SK-N-SH (cell line): ENCODE results near the gene IQSEC3. TPM values are rescaled to one million over a fixed set of nuclear protein-coding genes. Genes with fewer than 3 reads are reported as not detected.
"Not testable (repeated sequence)": the region's sequence is repeated elsewhere in the genome, so short reads cannot be mapped to it uniquely, and the experiment has no call there.

Experiments used
- CTCF ChIA-PET: fragments of 300-600, 350-600 bp; formaldehyde crosslinking; extraction: SDS; loops from one replicate; lab custom pipeline; 2021; lab: Yijun Ruan, JAX
- POLR2A ChIA-PET: fragments of 350-600 bp; sonication (Branson Sonifier 250); formaldehyde crosslinking; extraction: SDS; loops from one replicate; lab custom pipeline; 2020; ENCODE audit warnings: antibody characterized with exemption, inconsistent platforms; lab: Yijun Ruan, JAX
- DNase-seq: peaks from one replicate; pipeline ENCODE4 v3.0.0; 2012
- H2AFZ ChIP-seq: fragments of 200-600 bp; sonication (generic); 2 replicates; pipeline ENCODE4 v1.8.1; 2016; ENCODE audit warnings: antibody characterized with exemption, mild to moderate bottlenecking, low read depth
- H3F3A ChIP-seq: fragments of 200-600 bp; sonication (generic); replicated peaks from 2 replicates; pipeline ENCODE3; 2016; ENCODE audit warnings: antibody characterized with exemption, mild to moderate bottlenecking; ENCODE audit not compliant: insufficient read depth
- H3K27ac ChIP-seq, 2 experiments: fragments of 200-500 bp in 1 of 2; fragments of 200-600 bp in 1 of 2; sonication (Bioruptor generic) in 1 of 2; sonication (generic), shearing (Covaris generic) in 1 of 2; 2 replicates each; pipeline versions ENCODE4 v1.5.1 to v1.6.1; 2014 to 2016; ENCODE audit warnings: low read depth in 2 of 2, inconsistent platforms in 1 of 2, low read length in 1 of 2, mild to moderate bottlenecking in 1 of 2, mixed read lengths in 1 of 2
- H3K27me3 ChIP-seq: fragments of 200-600 bp; sonication (generic), shearing (Covaris generic); 2 replicates; pipeline ENCODE4 v1.6.1; 2016; ENCODE audit warnings: mixed run types; ENCODE audit not compliant: insufficient read depth
- H3K36me3 ChIP-seq, 2 experiments: fragments of 200-500 bp in 1 of 2; fragments of 200-600 bp in 1 of 2; sonication (Bioruptor generic) in 1 of 2; sonication (generic) in 1 of 2; replicated peaks in 1 of 2; 2 replicates each; pipeline versions ENCODE3 to v1.5.1; 2014 to 2016; ENCODE audit warnings: low read length in 1 of 2, mild to moderate bottlenecking in 1 of 2; ENCODE audit not compliant: insufficient read depth in 2 of 2, control insufficient read depth in 1 of 2
- H3K4me1 ChIP-seq, 2 experiments: fragments of 200-500 bp in 1 of 2; fragments of 200-600 bp in 1 of 2; sonication (Bioruptor generic) in 1 of 2; sonication (generic), shearing (Covaris generic) in 1 of 2; 2 replicates each; pipeline versions ENCODE4 v1.5.1 to v1.6.1; 2014 to 2016; ENCODE audit warnings: low read depth in 1 of 2, low read length in 1 of 2, mixed run types in 1 of 2; ENCODE audit not compliant: insufficient read depth in 2 of 2, control insufficient read depth in 1 of 2
- H3K4me2 ChIP-seq: fragments of 200-600 bp; sonication (generic), shearing (Covaris generic); 2 replicates; pipeline ENCODE4 v1.6.1; 2017; ENCODE audit warnings: mixed run types
- H3K4me3 ChIP-seq, 2 experiments: fragments of 200-500 bp in 1 of 2; fragments of 200-600 bp in 1 of 2; sonication (Bioruptor generic) in 1 of 2; sonication (generic), shearing (Covaris generic) in 1 of 2; 2 replicates each; pipeline versions ENCODE4 v1.5.1 to v1.8.1; 2014 to 2016; ENCODE audit warnings: low read depth in 2 of 2, inconsistent platforms in 1 of 2, low read length in 1 of 2, mild to moderate bottlenecking in 1 of 2, mixed read lengths in 1 of 2, moderate library complexity in 1 of 2
- H3K79me2 ChIP-seq: fragments of 200-600 bp; sonication (generic); 2 replicates; pipeline ENCODE4 v1.8.1; 2017; ENCODE audit warnings: mild to moderate bottlenecking; ENCODE audit not compliant: insufficient read depth
- H3K9ac ChIP-seq: fragments of 200-600 bp; sonication (generic); 2 replicates; pipeline ENCODE4 v1.6.1; 2017; ENCODE audit warnings: mixed run types
- H3K9me2 ChIP-seq: fragments of 200-600 bp; sonication (generic); 2 replicates; pipeline ENCODE4 v1.6.1; 2017; ENCODE audit warnings: mixed run types
- H3K9me3 ChIP-seq: fragments of 200-600 bp; sonication (generic); 2 replicates; pipeline ENCODE4 v1.6.1; 2017; ENCODE audit warnings: mixed run types, mild to moderate bottlenecking, moderate library complexity
- H4K20me1 ChIP-seq: fragments of 200-600 bp; sonication (generic); 2 replicates; pipeline ENCODE4 v1.6.1; 2017; ENCODE audit warnings: mild to moderate bottlenecking, mixed run types; ENCODE audit not compliant: insufficient read depth
- NRF1 ChIP-seq: IDR thresholded peaks from 2 replicates; pipeline ENCODE4 v1.6.1; 2012; ENCODE audit warnings: low read depth, mild to moderate bottlenecking, low read length
- WGBS: methylation state at CpG from one replicate; pipeline ENCODE4 v1.1.6; 2017; ENCODE audit warnings: low lambda C conversion rate; 5-methylcytosine and 5-hydroxymethylcytosine counted together
- polyA plus RNA-seq, 3 experiments: library from polyadenylated mRNA; depleted of rRNA; stranded (reverse); fragments of >200 nt; gene quantifications; 2 replicates each; pipeline ENCODE4 v1.2.3, GENCODE V29; 2012
- TF ChIP-seq, protein P1 (sequence below): IDR thresholded peaks from 2 replicates; pipeline ENCODE4 v1.6.1; 2012; ENCODE audit warnings: mild to moderate bottlenecking, low read depth, low read length, moderate library complexity

The IQSEC3 gene
- polyA plus RNA-seq, 1 of the 3 experiments (the other 2 are of a cell fraction): 0.02 TPM

DNA sequence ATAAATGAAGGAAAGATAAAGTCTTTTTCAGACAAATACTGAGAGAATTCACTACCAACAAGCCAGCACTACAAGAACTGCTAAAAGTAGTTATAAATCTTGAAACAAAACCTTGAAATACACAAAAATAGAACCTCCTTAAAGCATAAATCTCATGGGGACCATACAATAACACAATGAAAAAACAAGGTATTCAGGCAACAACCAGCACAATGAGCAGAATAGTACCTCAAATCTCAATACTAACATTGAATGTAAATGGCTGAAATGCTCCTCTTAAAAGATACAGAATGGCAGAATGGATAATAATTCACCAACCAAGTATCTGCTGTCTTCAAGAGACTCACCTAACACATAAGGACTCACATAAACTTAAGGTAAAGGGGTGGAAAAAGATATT lies 7.7 kb upstream of the IQSEC3 start:
- CTCF ChIA-PET: no interaction called here
- H3K9ac ChIP-seq: no peak overlapping the region
- H3F3A ChIP-seq: no peaks in the 10 kb centered on the region
- no peaks in the 10 kb centered on the region for H3K4me1 ChIP-seq
- no peaks in the 10 kb centered on the region for H3K9me2 ChIP-seq
- no peaks in the 10 kb centered on the region for H3K79me2 ChIP-seq
- TF ChIP-seq NRF1: no peak
- H3K4me2 ChIP-seq: no peak overlapping the region
- H3K4me3 ChIP-seq: no peak overlapping the region
- 0 out of 2 replicates have a peak, but pooled peaks cover 3% of the 10 kb centered on the region for H3K27me3 ChIP-seq
- H4K20me1 ChIP-seq: no peaks in the 10 kb centered on the region
- no peak overlapping the region for H2AFZ ChIP-seq
- no peaks in the 10 kb centered on the region for H3K9me3 ChIP-seq
- POLR2A ChIA-PET: no interaction called here
- no peak for DNase-seq
- no peaks in the 10 kb centered on the region for H3K36me3 ChIP-seq
- H3K27ac ChIP-seq: no peak overlapping the region

DNA sequence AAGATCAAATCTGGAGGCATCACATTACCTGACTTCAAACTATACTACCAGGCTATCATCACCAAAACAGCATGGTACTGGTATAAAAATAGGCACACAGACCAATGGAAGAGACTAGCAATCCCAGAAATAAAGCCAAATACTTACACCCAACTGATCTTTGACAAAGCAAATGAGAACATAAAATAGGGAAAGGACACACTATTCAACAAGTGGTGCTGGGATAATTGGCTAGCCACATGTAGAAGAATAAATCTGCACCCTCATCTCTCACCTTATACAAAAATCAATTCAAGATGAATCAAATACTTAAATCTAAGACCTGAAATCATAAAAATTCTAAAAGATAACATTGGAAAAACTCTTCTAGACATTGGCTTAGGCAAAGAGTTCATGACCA lies 4.7 kb upstream of the IQSEC3 start:
- H4K20me1 ChIP-seq, CTCF ChIA-PET, H3K36me3 ChIP-seq, H3K79me2 ChIP-seq, H3K4me3 ChIP-seq, DNase-seq, H3K9ac ChIP-seq, H3K9me3 ChIP-seq, H3F3A ChIP-seq, H3K27ac ChIP-seq, H3K9me2 ChIP-seq, H3K27me3 ChIP-seq, H3K4me1 ChIP-seq, POLR2A ChIA-PET, H2AFZ ChIP-seq, H3K4me2 ChIP-seq: not testable (repeated sequence)

DNA sequence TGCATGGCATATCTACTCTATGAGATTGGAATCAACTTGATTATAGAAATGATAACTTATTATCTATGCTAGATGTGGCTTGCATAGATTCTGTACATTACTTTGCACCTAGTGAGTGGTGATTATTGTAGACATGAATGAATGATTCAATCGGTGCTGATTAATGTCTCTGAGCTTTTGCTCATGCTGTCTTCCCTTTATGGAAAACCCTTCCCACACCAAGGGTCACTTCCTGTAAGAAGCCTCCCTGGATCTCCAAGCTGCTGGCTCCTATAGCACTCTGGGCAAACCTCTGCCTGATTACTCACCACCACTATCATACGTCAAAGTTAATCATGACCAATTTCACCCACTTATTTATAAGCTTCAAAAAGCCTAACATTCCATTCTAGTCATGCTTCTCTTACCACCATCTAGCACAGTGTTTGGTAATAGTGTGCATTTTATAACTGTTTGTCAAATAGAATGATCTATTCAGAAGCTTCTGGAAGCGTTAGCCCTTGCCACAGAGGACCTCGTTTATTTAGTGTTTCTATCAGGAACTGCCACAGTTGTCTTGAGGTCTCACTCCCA lies 990 bp upstream of the IQSEC3 start:
- H3K36me3 ChIP-seq, H4K20me1 ChIP-seq, H3K9me3 ChIP-seq, H3K79me2 ChIP-seq, POLR2A ChIA-PET, H3K4me1 ChIP-seq, H3K27ac ChIP-seq, H3K4me3 ChIP-seq, H3F3A ChIP-seq, DNase-seq, CTCF ChIA-PET, H3K9ac ChIP-seq, H3K9me2 ChIP-seq, H3K4me2 ChIP-seq, H2AFZ ChIP-seq, H3K27me3 ChIP-seq: not testable (repeated sequence)
- WGBS: 44% methylated on average over 4 of the region's 4 CpGs

DNA sequence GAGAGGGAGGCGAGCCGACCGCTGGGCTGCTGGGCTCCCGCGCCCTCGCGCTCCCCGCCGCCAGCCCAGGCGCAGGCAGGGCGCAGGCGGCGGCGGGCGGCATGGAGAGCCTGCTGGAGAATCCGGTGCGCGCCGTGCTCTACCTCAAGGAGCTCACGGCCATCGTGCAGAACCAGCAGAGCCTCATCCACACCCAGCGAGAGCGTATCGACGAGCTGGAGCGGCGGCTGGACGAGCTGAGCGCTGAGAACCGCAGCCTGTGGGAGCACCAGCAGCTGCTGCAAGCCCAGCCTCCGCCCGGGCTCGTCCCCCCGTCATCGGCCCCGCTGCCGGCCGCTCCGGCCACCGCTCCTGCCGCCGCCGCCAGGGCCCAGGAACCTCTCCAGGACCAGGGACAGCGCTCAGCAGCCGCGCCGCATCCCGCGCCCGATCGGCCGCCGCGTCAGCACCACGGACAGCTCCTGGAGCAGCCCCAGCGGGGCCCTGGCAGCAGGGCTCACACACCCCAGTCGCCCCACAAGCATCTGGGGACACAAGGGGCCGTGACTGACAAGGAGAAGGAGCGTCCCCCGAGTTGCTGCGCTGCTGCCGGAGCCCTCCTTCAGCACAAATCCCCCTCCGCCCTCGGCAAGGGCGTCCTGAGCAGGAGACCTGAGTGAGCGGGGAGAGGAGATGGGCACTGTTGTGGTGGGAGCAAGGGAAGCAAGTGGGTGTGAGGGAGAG lies 376 bp downstream of the IQSEC3 start:
- H3K27me3 ChIP-seq, H2AFZ ChIP-seq, H3K9me3 ChIP-seq, H3K9ac ChIP-seq, H3K79me2 ChIP-seq, H4K20me1 ChIP-seq, H3K9me2 ChIP-seq, H3K4me2 ChIP-seq, H3K36me3 ChIP-seq, POLR2A ChIA-PET, CTCF ChIA-PET, H3K4me1 ChIP-seq, H3F3A ChIP-seq: not testable (repeated sequence)
- DNase-seq: peak; percentile 79
- Histone ChIP-seq H3K27ac (peak overlapping the region in 1 of 2 experiments; percentile 58; a peak in 2 of 4 replicates), H3K4me3 (peak overlapping the region in 1 of 2 experiments; percentile 34; a peak in 2 of 4 replicates)
- 10% methylated on average over 27 of the region's 66 CpGs for WGBS
- TF ChIP-seq, protein P1, sequence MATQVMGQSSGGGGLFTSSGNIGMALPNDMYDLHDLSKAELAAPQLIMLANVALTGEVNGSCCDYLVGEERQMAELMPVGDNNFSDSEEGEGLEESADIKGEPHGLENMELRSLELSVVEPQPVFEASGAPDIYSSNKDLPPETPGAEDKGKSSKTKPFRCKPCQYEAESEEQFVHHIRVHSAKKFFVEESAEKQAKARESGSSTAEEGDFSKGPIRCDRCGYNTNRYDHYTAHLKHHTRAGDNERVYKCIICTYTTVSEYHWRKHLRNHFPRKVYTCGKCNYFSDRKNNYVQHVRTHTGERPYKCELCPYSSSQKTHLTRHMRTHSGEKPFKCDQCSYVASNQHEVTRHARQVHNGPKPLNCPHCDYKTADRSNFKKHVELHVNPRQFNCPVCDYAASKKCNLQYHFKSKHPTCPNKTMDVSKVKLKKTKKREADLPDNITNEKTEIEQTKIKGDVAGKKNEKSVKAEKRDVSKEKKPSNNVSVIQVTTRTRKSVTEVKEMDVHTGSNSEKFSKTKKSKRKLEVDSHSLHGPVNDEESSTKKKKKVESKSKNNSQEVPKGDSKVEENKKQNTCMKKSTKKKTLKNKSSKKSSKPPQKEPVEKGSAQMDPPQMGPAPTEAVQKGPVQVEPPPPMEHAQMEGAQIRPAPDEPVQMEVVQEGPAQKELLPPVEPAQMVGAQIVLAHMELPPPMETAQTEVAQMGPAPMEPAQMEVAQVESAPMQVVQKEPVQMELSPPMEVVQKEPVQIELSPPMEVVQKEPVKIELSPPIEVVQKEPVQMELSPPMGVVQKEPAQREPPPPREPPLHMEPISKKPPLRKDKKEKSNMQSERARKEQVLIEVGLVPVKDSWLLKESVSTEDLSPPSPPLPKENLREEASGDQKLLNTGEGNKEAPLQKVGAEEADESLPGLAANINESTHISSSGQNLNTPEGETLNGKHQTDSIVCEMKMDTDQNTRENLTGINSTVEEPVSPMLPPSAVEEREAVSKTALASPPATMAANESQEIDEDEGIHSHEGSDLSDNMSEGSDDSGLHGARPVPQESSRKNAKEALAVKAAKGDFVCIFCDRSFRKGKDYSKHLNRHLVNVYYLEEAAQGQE: peak; percentile 74

DNA sequence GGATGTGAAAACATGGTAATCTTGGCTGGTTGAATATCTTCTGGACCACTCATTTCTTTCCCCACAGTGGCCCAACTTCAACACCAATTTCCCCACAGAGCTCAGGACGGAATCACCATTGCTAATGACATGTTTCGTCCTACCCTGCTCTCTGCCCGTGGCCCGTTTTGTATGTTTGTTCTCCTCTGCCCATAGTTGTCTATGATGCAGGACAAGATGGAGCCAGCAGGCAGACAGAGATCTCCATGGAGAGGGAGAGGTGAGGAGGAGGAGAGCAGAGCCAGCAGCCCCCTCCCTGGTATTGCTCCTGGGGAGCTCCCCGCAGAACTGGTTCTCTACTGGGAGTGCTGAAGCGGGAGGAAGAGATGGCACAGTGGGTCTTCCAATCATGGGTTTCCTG lies 3.1 kb downstream of the IQSEC3 start:
- H3K27ac ChIP-seq, H3K4me3 ChIP-seq, H3K36me3 ChIP-seq, H3K9ac ChIP-seq, H3K27me3 ChIP-seq, H2AFZ ChIP-seq, CTCF ChIA-PET, H3K9me2 ChIP-seq, H3K79me2 ChIP-seq, POLR2A ChIA-PET, H3K4me2 ChIP-seq, H3K4me1 ChIP-seq, H3K9me3 ChIP-seq, DNase-seq, H4K20me1 ChIP-seq, H3F3A ChIP-seq: not testable (repeated sequence)
- 23% methylated on average over 6 of the region's 6 CpGs for WGBS
